GM12878 (cell line): Measurements from ENCODE around the gene IMMP2L. TPM values are rescaled to one million over a fixed set of nuclear protein-coding genes. Genes with fewer than 3 reads are reported as not detected.

Experiments
- ATAC-seq: fragments of 200-7000 bp; cut with Tn5 transposase; 3 replicates; pipeline ENCODE4 v1.9.1; 2020; ENCODE audit warnings: mild to moderate bottlenecking, moderate library complexity
- BruUV-seq: library from RNA; stranded (reverse); fragments of 400-500 nt; replicated peaks from 2 replicates; lab custom pipeline; 2021; lab: Mats Ljungman, UMichigan
- CTCF ChIA-PET: fragments of 300-600 bp; sonication (Branson Sonifier 250); formaldehyde crosslinking; extraction: SDS; loops from one replicate; lab custom pipeline; 2021; ENCODE audit warnings: inconsistent platforms; lab: Yijun Ruan, JAX
- POLR2A ChIA-PET: fragments of 350-600 bp; formaldehyde crosslinking; extraction: SDS; loops from one replicate; lab custom pipeline; 2021; ENCODE audit warnings: inconsistent platforms; lab: Charles Lee
- RAD21 ChIA-PET: fragments of 300-600 bp; sonication (Branson Sonifier 250); formaldehyde crosslinking; loops from one replicate; lab custom pipeline; 2023; ENCODE audit warnings: antibody characterized with exemption; ENCODE audit not compliant: unreplicated experiment; lab: Charles Lee
- SMC1A ChIA-PET: fragments of 300-600 bp; sonication (Branson Sonifier 250); formaldehyde crosslinking; loops from one replicate; lab custom pipeline; 2023; ENCODE audit not compliant: unreplicated experiment, uncharacterized antibody; lab: Charles Lee
- DNase-seq: peaks from one replicate; pipeline ENCODE4 v3.0.0-alpha.2; 2011; ENCODE audit warnings: low read depth, low spot score
- FAIRE-seq: peaks from 3 replicates; lab custom pipeline; 2011; peaks lifted over from hg19 to GRCh38; lab: Jason Lieb, UNC
- H2AFZ ChIP-seq: 2 replicates; pipeline ENCODE4 v1.6.0; 2011; ENCODE audit warnings: low read depth, low read length, control low read depth; ENCODE audit not compliant: control insufficient read depth
- H3K27ac ChIP-seq: 2 replicates; pipeline ENCODE4 v1.5.1; 2011; ENCODE audit warnings: control low read depth; ENCODE audit not compliant: control insufficient read depth, insufficient read depth
- H3K27me3 ChIP-seq, 2 experiments: replicated peaks in 1 of 2; 2 replicates each; pipeline versions ENCODE4 v1.6.0 to v1.6.1; 2011; ENCODE audit warnings: low read length in 1 of 2; ENCODE audit not compliant: control insufficient read depth in 2 of 2, insufficient read depth in 2 of 2
- H3K36me3 ChIP-seq, 2 experiments: 2 replicates each; pipeline ENCODE4 v1.5.1; 2011; ENCODE audit warnings: low read length in 1 of 2; ENCODE audit not compliant: control insufficient read depth in 2 of 2, insufficient read depth in 2 of 2
- H3K4me1 ChIP-seq: 2 replicates; pipeline ENCODE4 v1.6.1; 2011; ENCODE audit warnings: mild to moderate bottlenecking, low read length, moderate library complexity, mixed read lengths; ENCODE audit not compliant: control insufficient read depth, insufficient read depth
- H3K4me2 ChIP-seq: 2 replicates; pipeline ENCODE4 v1.6.0; 2011; ENCODE audit warnings: control low read depth; ENCODE audit not compliant: control insufficient read depth, insufficient read depth
- H3K4me3 ChIP-seq: fragments of 200-600 bp; sonication (generic); 2 replicates; pipeline ENCODE4 v1.5.1; 2016
- H3K79me2 ChIP-seq: 2 replicates; pipeline ENCODE4 v1.6.0; 2011; ENCODE audit warnings: low read length; ENCODE audit not compliant: control insufficient read depth, insufficient read depth
- H3K9ac ChIP-seq: 2 replicates; pipeline ENCODE4 v1.8.0; 2011; ENCODE audit warnings: low read length, control low read depth, mixed read lengths; ENCODE audit not compliant: control insufficient read depth, insufficient read depth
- H3K9me3 ChIP-seq: replicated peaks from 3 replicates; pipeline ENCODE4 v1.5.1; 2011; ENCODE audit warnings: mild to moderate bottlenecking, low read length; ENCODE audit not compliant: control insufficient read depth, insufficient read depth
- H4K20me1 ChIP-seq: 2 replicates; pipeline ENCODE4 v1.6.0; 2011; ENCODE audit not compliant: control insufficient read depth, insufficient read depth
- BACH1 ChIP-seq: fragments of 450-650 bp; IDR thresholded peaks from 2 replicates; pipeline ENCODE4 v1.6.1; 2017; ENCODE audit warnings: mild to moderate bottlenecking, borderline replicate concordance
- CBFB ChIP-seq: IDR thresholded peaks from 2 replicates; pipeline ENCODE4 v1.6.1; 2016; ENCODE audit warnings: antibody characterized with exemption, low read depth
- GATAD2B ChIP-seq: fragments of 450-650 bp; conservative IDR thresholded peaks from 2 replicates; pipeline ENCODE4 v1.6.1; 2017; ENCODE audit warnings: low read depth, mild to moderate bottlenecking, moderate library complexity
- HDAC2 ChIP-seq: fragments of 200-600 bp; sonication (generic); IDR thresholded peaks from 2 replicates; pipeline ENCODE4 v1.6.1; 2017
- MTA2 ChIP-seq: fragments of 450-650 bp; IDR thresholded peaks from 2 replicates; pipeline ENCODE4 v1.6.1; 2016; ENCODE audit warnings: low read depth, mild to moderate bottlenecking, moderate library complexity
- MTA3 ChIP-seq: IDR thresholded peaks from 2 replicates; pipeline ENCODE4 v1.6.1; 2012; ENCODE audit warnings: low read length, inconsistent platforms, borderline replicate concordance
- NFIC ChIP-seq: IDR thresholded peaks from 2 replicates; pipeline ENCODE4 v1.6.1; 2012; ENCODE audit warnings: low read depth, mild to moderate bottlenecking, inconsistent platforms, low read length, moderate library complexity
- NFYA ChIP-seq: IDR thresholded peaks from 2 replicates; pipeline ENCODE4 v1.6.1; 2011; ENCODE audit warnings: low read depth, mild to moderate bottlenecking, low read length, improper control_type of control experiment, borderline replicate concordance
- NFYB ChIP-seq: IDR thresholded peaks from 2 replicates; pipeline ENCODE4 v1.6.1; 2011; ENCODE audit warnings: low read depth, mild to moderate bottlenecking, low read length, improper control_type of control experiment, moderate library complexity; ENCODE audit not compliant: insufficient read depth
- PML ChIP-seq: IDR thresholded peaks from 2 replicates; pipeline ENCODE4 v1.6.1; 2012; ENCODE audit warnings: low read length, inconsistent platforms
- POU2F2 ChIP-seq: IDR thresholded peaks from 3 replicates; pipeline ENCODE4 v1.6.1; 2011; ENCODE audit warnings: low read depth, mild to moderate bottlenecking, low read length, borderline replicate concordance
- SUZ12 ChIP-seq: fragments of 200-600 bp; sonication (generic); IDR thresholded peaks from one replicate; pipeline ENCODE4 v1.6.1; 2018; ENCODE audit warnings: antibody characterized with exemption, mild to moderate bottlenecking; ENCODE audit not compliant: unreplicated experiment
- USF1 ChIP-seq: IDR thresholded peaks from 2 replicates; pipeline ENCODE4 v1.6.1; 2011; ENCODE audit warnings: borderline replicate concordance, low read depth, mild to moderate bottlenecking, moderate library complexity, mixed read lengths, low read length; ENCODE audit not compliant: insufficient read depth; ENCODE audit errors: extremely low read length
- ZNF207 ChIP-seq: fragments of 450-650 bp; IDR thresholded peaks from 2 replicates; pipeline ENCODE4 v1.6.1; 2014; ENCODE audit warnings: antibody characterized with exemption, mild to moderate bottlenecking, borderline replicate concordance
- ZNF622 ChIP-seq: fragments of 450-650 bp; IDR thresholded peaks from 2 replicates; pipeline ENCODE4 v1.6.1; 2017; ENCODE audit warnings: mild to moderate bottlenecking, inconsistent platforms
- WGBS: methylation state at CpG from one replicate; pipeline ENCODE4 v1.1.6; 2016; ENCODE audit warnings: low lambda C conversion rate; ENCODE audit not compliant: insufficient replicate concordance, insufficient coverage; ENCODE audit errors: missing lambda C conversion rate; 5-methylcytosine and 5-hydroxymethylcytosine counted together
- in situ Hi-C: fragments of 300-500 bp; cut with MboI; formaldehyde crosslinking; loops from 9 replicates; pipeline ENCODE4 v1.14.3; 2018; ENCODE audit warnings: mixed read lengths
- intact Hi-C: fragments of 100-400 bp; cut with micrococcal nuclease; formaldehyde crosslinking; loops from one replicate; pipeline ENCODE4 v1.14.2; 2022; ENCODE audit not compliant: unreplicated experiment
- polyA plus RNA-seq, 11 experiments: library from polyadenylated mRNA; depleted of rRNA in 4 of 11; unstranded in 6 of 11; stranded (reverse) in 5 of 11; fragments of >200 nt; fragmentation: Nextera tagmentation in 4 of 11; fragmentation: Illumina TruSeq in 1 of 11; extraction: Ambion mirVana in 4 of 11; extraction: Trizol in 1 of 11; gene quantifications; 1 replicate in 1 of 11; 2 replicates in 10 of 11; pipeline versions ENCODE4 v1.2.1 to v1.2.3, GENCODE V29; 2011 to 2016; ENCODE audit warnings: inconsistent platforms in 2 of 11, missing spikeins in 2 of 11, low read depth in 1 of 11
- total RNA-seq, 4 experiments: library from RNA; depleted of rRNA in 3 of 4; stranded (reverse); fragments of >200 nt in 3 of 4; fragmentation: Illumina TruSeq in 1 of 4; extraction: Trizol in 1 of 4; gene quantifications; 2 replicates each; pipeline versions ENCODE4 v1.2.1 to v1.2.3, GENCODE V29; 2013 to 2021
- TF ChIP-seq, protein P1 (sequence below): IDR thresholded peaks from 2 replicates; pipeline ENCODE4 v1.6.1; 2011; ENCODE audit warnings: mild to moderate bottlenecking, low read depth, low read length, moderate library complexity; ENCODE audit not compliant: insufficient replicate concordance

IMMP2L gene
- total and polyA plus RNA-seq, 10 of the 15 experiments (the other 5 are each of a cell fraction or from before 2014, with no cell fraction given): 12.6 to 46.3 (median 19.6) TPM

- 41% methylated on average over 2 of the region's 2 CpGs for WGBS
- ATAC-seq (no peak), FAIRE-seq (no peak), DNase-seq (no peak)
- Histone ChIP-seq H4K20me1 (no peaks in the 10 kb centered on the region), H3K4me2 (no peak overlapping the region), H3K4me3 (no peak overlapping the region), H3K9me3 (no peaks in the 10 kb centered on the region), H3K4me1 (no peaks in the 10 kb centered on the region; the same call in 1 of the 2 replicates), H3K36me3 (no peaks in the 10 kb centered on the region), H3K79me2 (no peaks in the 10 kb centered on the region), H2AFZ (no peak overlapping the region), H3K27me3 (no peaks in the 10 kb centered on the region), H3K27ac (no peak overlapping the region), H3K9ac (no peak overlapping the region)
- in situ Hi-C loops: no loop called here
- POLR2A ChIA-PET: interaction anchor here (0.6 to 0.9 kb wide), 2 partner anchors 55 to 82 kb away, joined by 3 read pairs; no protein-coding TSS in a partner anchor
- TF ChIP-seq HDAC2: no peak
- TF ChIP-seq NFIC: no peak
- TF ChIP-seq BACH1: no peak
- TF ChIP-seq PML: no peak
- TF ChIP-seq ZNF622: no peak
- no peak for TF ChIP-seq MTA3
- no peak for TF ChIP-seq POU2F2
- no peak for TF ChIP-seq ZNF207
- no peak for TF ChIP-seq NFYB
- no peak for TF ChIP-seq MTA2
- TF ChIP-seq CBFB: no peak
- TF ChIP-seq SUZ12: no peak
- TF ChIP-seq, protein P1, sequence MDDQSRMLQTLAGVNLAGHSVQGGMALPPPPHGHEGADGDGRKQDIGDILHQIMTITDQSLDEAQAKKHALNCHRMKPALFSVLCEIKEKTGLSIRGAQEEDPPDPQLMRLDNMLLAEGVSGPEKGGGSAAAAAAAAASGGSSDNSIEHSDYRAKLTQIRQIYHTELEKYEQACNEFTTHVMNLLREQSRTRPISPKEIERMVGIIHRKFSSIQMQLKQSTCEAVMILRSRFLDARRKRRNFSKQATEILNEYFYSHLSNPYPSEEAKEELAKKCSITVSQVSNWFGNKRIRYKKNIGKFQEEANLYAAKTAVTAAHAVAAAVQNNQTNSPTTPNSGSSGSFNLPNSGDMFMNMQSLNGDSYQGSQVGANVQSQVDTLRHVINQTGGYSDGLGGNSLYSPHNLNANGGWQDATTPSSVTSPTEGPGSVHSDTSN: no peak
- no peak for TF ChIP-seq USF1
- TF ChIP-seq GATAD2B: no peak
- TF ChIP-seq NFYA: no peak
- RAD21 ChIA-PET: no interaction called here
- BruUV-seq: no TSS peak
- SMC1A ChIA-PET: no interaction called here
- CTCF ChIA-PET: no interaction called here
- intact Hi-C loops: loop anchor here (5.0 kb wide), 1 partner anchor 55 kb away; no protein-coding TSS in a partner anchor
Measured at GRCh38 chr7:111026806-111027205, 535.5 kb downstream of the IMMP2L start.
